T-cell (primary cell): ENCODE data around the gene MEAF6. TPM values are rescaled to one million over a fixed set of nuclear protein-coding genes. Genes with fewer than 3 reads are reported as not detected.

Source experiments
- ATAC-seq, 4 experiments: fragments of 200-7000 bp in 3 of 4; fragments of 150-1000 bp in 1 of 4; cut with Tn5 transposase; replicated peaks in 1 of 4; 1 replicate in 3 of 4; 2 replicates in 1 of 4; pipeline ENCODE4 v1.10.0; 2021; ENCODE audit warnings: moderate library complexity in 3 of 4, mild to moderate bottlenecking in 2 of 4, moderate number of reproducible peaks in 1 of 4
- CTCF ChIA-PET, 2 donors: fragments of 300-600 bp; sonication (Branson Sonifier 250); formaldehyde crosslinking; loops; one replicate each; lab custom pipeline; 2022; ENCODE audit warnings: antibody characterized with exemption in 2 of 2; lab: Charles Lee
- POLR2A ChIA-PET, 2 donors: fragments of 300-600 bp; sonication (Branson Sonifier 250); formaldehyde crosslinking; loops; one replicate each; lab custom pipeline; 2022; ENCODE audit warnings: antibody characterized with exemption in 2 of 2; lab: Charles Lee
- DNase-seq, 35 experiments: peaks; one replicate each; pipeline versions ENCODE4 v3.0.0 to v3.0.0-alpha.2; 2013 to 2023
- H3K27ac ChIP-seq: one replicate; pipeline ENCODE4 v1.5.1; 2013; ENCODE audit warnings: low read length
- H3K27me3 ChIP-seq, 2 experiments: replicated peaks in 1 of 2; 1 replicate in 1 of 2; 2 replicates in 1 of 2; pipeline versions ENCODE4 v1.6.1 to v1.7.0; 2013; ENCODE audit warnings: low read length in 1 of 2, mixed read lengths in 1 of 2; ENCODE audit not compliant: control insufficient read depth in 2 of 2, insufficient read depth in 2 of 2; ENCODE audit errors: extremely low read depth in 1 of 2
- H3K36me3 ChIP-seq, 2 donors: 1 replicate in 1 of 2; 2 replicates in 1 of 2; pipeline versions ENCODE4 v1.6.1 to v1.7.0; 2013; ENCODE audit warnings: low read length in 1 of 2; ENCODE audit not compliant: control insufficient read depth in 2 of 2, insufficient read depth in 1 of 2; ENCODE audit errors: extremely low read depth in 1 of 2
- H3K4me1 ChIP-seq, 2 experiments: 1 replicate in 1 of 2; 2 replicates in 1 of 2; pipeline versions ENCODE4 v1.6.1 to v1.7.0; 2013; ENCODE audit warnings: low read length in 2 of 2, mixed read lengths in 1 of 2; ENCODE audit not compliant: insufficient read depth in 2 of 2, control insufficient read depth in 1 of 2; ENCODE audit errors: extremely low read depth in 1 of 2
- H3K4me3 ChIP-seq, 2 donors: 1 replicate in 1 of 2; 2 replicates in 1 of 2; pipeline versions ENCODE4 v1.5.1 to v1.7.0; 2013; ENCODE audit warnings: mild to moderate bottlenecking in 2 of 2, low read length in 1 of 2, moderate library complexity in 1 of 2; ENCODE audit not compliant: control insufficient read depth in 1 of 2; ENCODE audit errors: extremely low read depth in 1 of 2
- H3K9me3 ChIP-seq: 2 replicates; pipeline ENCODE4 v1.7.0; 2013
- H3K27ac Mint-ChIP-seq, 2 donors: one replicate each; pipeline ENCODE4 v1.8.0; 2020 to 2021; ENCODE audit warnings: mild to moderate bottlenecking in 2 of 2, mixed read lengths in 2 of 2
- H3K27me3 Mint-ChIP-seq, 2 donors: one replicate each; pipeline ENCODE4 v1.8.0; 2021 to 2022; ENCODE audit warnings: mixed read lengths in 2 of 2
- H3K36me3 Mint-ChIP-seq: one replicate; pipeline ENCODE4 v1.8.0; 2021; ENCODE audit warnings: mixed read lengths
- H3K4me1 Mint-ChIP-seq, 3 donors: one replicate each; pipeline ENCODE4 v1.8.0; 2020 to 2022; ENCODE audit warnings: mixed read lengths in 3 of 3, mild to moderate bottlenecking in 1 of 3
- H3K4me3 Mint-ChIP-seq, 3 donors: one replicate each; pipeline ENCODE4 v1.8.0; 2020 to 2022; ENCODE audit warnings: mild to moderate bottlenecking in 3 of 3, mixed read lengths in 3 of 3, moderate library complexity in 3 of 3
- H3K9me3 Mint-ChIP-seq, 3 donors: one replicate each; pipeline ENCODE4 v1.8.0; 2020 to 2022; ENCODE audit warnings: mixed read lengths in 3 of 3
- WGBS: methylation state at CpG from one replicate; pipeline ENCODE4 v1.1.5; 2013; ENCODE audit warnings: missing lambda C conversion rate; ENCODE audit not compliant: insufficient coverage; 5-methylcytosine and 5-hydroxymethylcytosine counted together
- total RNA-seq, 35 experiments: library from RNA in 6 of 35; stranded (reverse) in 6 of 35; fragments of 120-200 nt in 1 of 35; gene quantifications; one replicate each; pipeline versions ENCODE4 v1.2.1 to v1.2.4 and lab custom pipeline; 2013 to 2026

The MEAF6 gene
- total RNA-seq, 5 donors from 2014 or later (not counting 1 experiment from before 2014, with no cell fraction given) = 54.0 to 86.3 (median 84.9) TPM

DNA sequence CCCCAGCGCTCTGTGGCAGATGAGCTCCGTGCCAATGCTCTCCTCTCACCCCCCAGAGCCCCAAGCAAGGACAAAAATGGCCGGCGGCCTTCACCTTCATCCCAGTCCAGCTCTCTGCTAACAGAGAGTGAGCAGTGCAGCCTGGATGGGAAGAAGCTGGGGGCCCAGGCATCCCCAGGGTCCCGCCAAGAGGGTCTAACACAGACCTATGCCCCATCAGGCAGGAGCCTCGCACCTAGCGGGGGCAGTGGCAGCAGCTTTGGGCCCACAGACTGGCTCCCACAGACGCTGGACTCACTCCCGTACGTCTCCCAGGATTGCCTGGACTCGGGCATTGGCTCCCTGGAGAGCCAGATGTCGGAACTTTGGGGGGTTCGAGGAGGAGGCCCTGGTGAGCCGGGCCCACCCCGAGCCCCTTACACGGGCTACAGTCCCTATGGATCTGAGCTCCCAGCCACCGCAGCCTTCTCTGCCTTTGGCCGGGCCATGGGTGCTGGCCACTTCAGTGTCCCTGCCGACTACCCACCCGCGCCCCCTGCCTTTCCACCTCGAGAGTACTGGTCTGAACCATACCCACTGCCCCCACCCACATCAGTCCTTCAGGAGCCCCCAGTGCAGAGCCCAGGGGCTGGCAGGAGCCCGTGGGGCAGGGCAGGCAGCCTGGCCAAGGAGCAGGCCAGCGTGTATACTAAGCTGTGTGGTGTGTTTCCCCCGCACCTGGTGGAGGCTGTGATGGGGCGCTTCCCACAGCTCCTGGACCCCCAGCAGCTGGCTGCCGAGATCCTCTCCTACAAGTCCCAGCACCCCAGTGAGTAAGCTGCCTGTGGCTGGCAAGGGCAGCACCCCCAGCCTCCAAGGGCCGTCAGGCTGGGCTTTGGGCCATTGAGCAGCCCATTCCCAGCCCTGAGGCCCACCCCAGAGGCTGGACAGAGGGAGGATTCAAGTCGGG is 31.5 kb downstream of the MEAF6 start:
- Histone ChIP-seq H3K4me3 (no peak overlapping the region), H3K9me3 (no peaks in the 10 kb centered on the region), H3K36me3 (peaks cover 16 to 61% of the 10 kb centered on the region in 2 donors), H3K27ac (no peak overlapping the region), H3K27me3 (no peaks in the 10 kb centered on the region), H3K4me1 (peaks cover 16 to 52% of the 10 kb centered on the region in 2 experiments)
- POLR2A ChIA-PET = no interaction called here
- Mint-ChIP-seq H3K4me3 (peak overlapping the region in 2 of 3 donors; percentile 13), H3K36me3 (peaks cover 33% of the 10 kb centered on the region), H3K27me3 (no peaks in the 10 kb centered on the region), H3K27ac (peak overlapping the region; percentile 55 to 74), H3K4me1 (peaks cover 50 to 53% (median 53%) of the 10 kb centered on the region in 3 donors), H3K9me3 (no peaks in the 10 kb centered on the region)
- CTCF ChIA-PET = interaction anchor here (0.5 to 1.1 kb wide), 2 partner anchors 24 to 209 kb away, joined by 3 to 4 read pairs; partner anchors contain the start of gene CDCA8 (in 1 of the 2)
- DNase-seq (peak in 1 of 35 experiments; percentile 7), ATAC-seq (no peak)
- 94% methylated on average over 21 of the region's 29 CpGs for WGBS

GRCh38 chr1:37482004-37482785 is 32.4 kb downstream of the MEAF6 start:
- Mint-ChIP-seq H3K4me1 (peaks cover 52 to 57% (median 55%) of the 10 kb centered on the region in 3 donors), H3K4me3 (peak overlapping the region in 2 of 3 donors; percentile 13 to 92), H3K27ac (peak overlapping the region; percentile 97 to 100), H3K36me3 (peaks cover 38% of the 10 kb centered on the region), H3K9me3 (no peaks in the 10 kb centered on the region), H3K27me3 (no peaks in the 10 kb centered on the region)
- Histone ChIP-seq H3K27me3 (no peaks in the 10 kb centered on the region), H3K4me1 (peaks cover 20 to 56% of the 10 kb centered on the region in 2 experiments), H3K36me3 (peaks cover 16 to 63% of the 10 kb centered on the region in 2 donors), H3K9me3 (no peaks in the 10 kb centered on the region), H3K4me3 (no peak overlapping the region), H3K27ac (peak overlapping the region; percentile 98)
- ChIA-PET POLR2A (no interaction called here), CTCF (interaction anchor here in 1 of 2 donors (1.1 kb wide), 1 partner anchor 210 kb away, joined by 3 read pairs; the partner anchor contains the start of gene CDCA8)
- WGBS = 86% methylated on average over 16 of the region's 18 CpGs
- DNase-seq (peak in 1 of 35 experiments; percentile 12), ATAC-seq (no peak)

- H3K4me1 Mint-ChIP-seq = peaks cover 48 to 54% (median 48%) of the 10 kb centered on the region in 3 donors
- POLR2A ChIA-PET = interaction anchor here in 1 of 2 donors (0.6 kb wide), 2 partner anchors 14 kb away, joined by 3 to 4 read pairs; no protein-coding TSS in a partner anchor
- WGBS = 62% methylated on average over 21 of the region's 26 CpGs
Observed at GRCh38 chr1:37481289-37482003, 33.1 kb downstream of the MEAF6 start.

DNA sequence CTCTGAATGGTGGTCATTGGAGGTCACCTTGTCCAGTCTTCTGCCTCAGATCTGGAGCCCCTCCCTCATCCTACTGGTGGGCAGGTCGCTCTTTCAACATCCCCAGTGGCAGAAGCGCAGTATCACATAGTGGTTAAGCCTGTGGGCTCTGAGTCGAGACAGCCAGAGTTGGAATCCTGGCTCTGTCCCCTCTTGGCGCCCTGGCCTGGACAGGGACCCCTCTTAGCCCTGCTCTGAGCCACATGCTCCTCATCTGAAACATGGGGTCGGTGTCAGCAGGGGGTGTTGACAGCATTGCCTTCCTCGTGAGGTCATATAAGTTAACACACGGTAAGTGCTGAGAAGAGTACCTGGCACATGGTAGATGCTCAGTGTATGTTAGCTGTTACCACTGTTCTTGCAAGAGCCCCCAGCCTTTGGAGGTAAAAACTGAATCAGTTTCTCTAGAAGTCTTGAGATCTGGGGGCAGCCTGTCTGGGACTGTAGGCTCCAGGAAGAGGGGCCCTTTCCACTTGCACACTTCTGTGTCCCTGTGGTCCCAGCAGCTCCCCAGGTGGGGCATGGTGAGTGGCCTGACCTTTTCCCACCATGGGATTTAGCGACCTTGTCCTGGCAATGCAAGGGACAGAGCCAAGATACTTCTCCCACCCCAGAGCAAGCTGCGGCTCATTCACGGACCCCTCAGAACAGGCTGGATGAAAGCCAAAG is 33.8 kb downstream of the MEAF6 start:
- H3K36me3 Mint-ChIP-seq = peaks cover 48% of the 10 kb centered on the region
- peak in 1 of 35 experiments; percentile 21 for DNase-seq
- H3K4me1 Mint-ChIP-seq = peaks cover 48 to 52% (median 50%) of the 10 kb centered on the region in 3 donors
- H3K4me3 Mint-ChIP-seq = peak overlapping the region; percentile 92 to 98 (median 95)
- ATAC-seq = no peak
- H3K4me1 ChIP-seq = peaks cover 26 to 60% of the 10 kb centered on the region in 2 experiments
- H3K9me3 Mint-ChIP-seq = no peaks in the 10 kb centered on the region
- H3K27me3 Mint-ChIP-seq = no peaks in the 10 kb centered on the region
- no peaks in the 10 kb centered on the region for H3K9me3 ChIP-seq
- CTCF ChIA-PET = no interaction called here
- H3K27ac Mint-ChIP-seq = peak overlapping the region; percentile 97 to 100
- 88% methylated on average over 8 of the region's 10 CpGs for WGBS
- no peak overlapping the region for H3K4me3 ChIP-seq
- peaks cover 16 to 76% of the 10 kb centered on the region in 2 donors for H3K36me3 ChIP-seq
- H3K27ac ChIP-seq = peak overlapping the region; percentile 98
- POLR2A ChIA-PET = interaction anchor here in 1 of 2 donors (0.6 kb wide), 2 partner anchors 14 kb away, joined by 3 to 4 read pairs; no protein-coding TSS in a partner anchor
- no peaks in the 10 kb centered on the region for H3K27me3 ChIP-seq

More at GRCh38 chr1:37481289-37482003, 33.1 kb downstream of the MEAF6 start:
- DNase-seq = peak in 4 of 35 experiments; percentile 9 to 32 (median 11)
- Histone ChIP-seq H3K4me3 (no peak overlapping the region), H3K4me1 (peaks cover 22 to 56% of the 10 kb centered on the region in 2 experiments), H3K27me3 (no peaks in the 10 kb centered on the region), H3K36me3 (peaks cover 16 to 70% of the 10 kb centered on the region in 2 donors), H3K9me3 (no peaks in the 10 kb centered on the region), H3K27ac (peak overlapping the region; percentile 98)
- peaks cover 42% of the 10 kb centered on the region for H3K36me3 Mint-ChIP-seq
- no peak for ATAC-seq
- CTCF ChIA-PET = no interaction called here
- H3K4me3 Mint-ChIP-seq = peak overlapping the region in 1 of 3 donors; percentile 92
- no peaks in the 10 kb centered on the region for H3K9me3 Mint-ChIP-seq
- no peaks in the 10 kb centered on the region for H3K27me3 Mint-ChIP-seq
- H3K27ac Mint-ChIP-seq = peak overlapping the region; percentile 97 to 100

DNA sequence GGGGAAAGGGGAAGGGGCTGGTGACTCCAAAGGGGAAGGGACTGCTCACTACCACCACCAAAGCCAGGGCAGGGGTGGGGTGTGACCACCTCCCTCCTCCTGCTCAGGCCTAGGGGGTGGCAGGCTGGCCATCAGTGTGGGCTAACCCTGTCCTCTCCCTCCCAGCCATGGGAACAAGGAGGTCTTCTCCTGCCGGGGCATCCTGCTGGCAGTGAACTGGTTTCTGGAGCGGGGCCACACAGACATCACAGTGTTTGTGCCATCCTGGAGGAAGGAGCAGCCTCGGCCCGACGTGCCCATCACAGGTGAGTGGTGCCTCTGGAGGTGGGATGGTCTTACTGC is 34.5 kb downstream of the MEAF6 start:
- peaks cover 48 to 57% (median 51%) of the 10 kb centered on the region in 3 donors for H3K4me1 Mint-ChIP-seq
- no peaks in the 10 kb centered on the region for H3K9me3 Mint-ChIP-seq
- DNase-seq = peak in 2 of 35 experiments; percentile 6 to 22
- no CpG with 5 or more reads among the region's 5 CpGs for WGBS
- peak overlapping the region; percentile 97 to 100 for H3K27ac Mint-ChIP-seq
- no peak for ATAC-seq
- peak overlapping the region; percentile 92 to 98 (median 95) for H3K4me3 Mint-ChIP-seq
- Histone ChIP-seq H3K36me3 (peaks cover 16 to 78% of the 10 kb centered on the region in 2 donors), H3K4me1 (peaks cover 28 to 65% of the 10 kb centered on the region in 2 experiments), H3K9me3 (no peaks in the 10 kb centered on the region), H3K27ac (peak overlapping the region; percentile 98), H3K4me3 (peak overlapping the region; percentile 25 to 92), H3K27me3 (no peaks in the 10 kb centered on the region)
- H3K36me3 Mint-ChIP-seq = peaks cover 53% of the 10 kb centered on the region
- POLR2A ChIA-PET = no interaction called here
- no peaks in the 10 kb centered on the region for H3K27me3 Mint-ChIP-seq
- CTCF ChIA-PET = no interaction called here
